Measurements from ENCODE around the gene USP12.
"Not testable (repeated sequence)": the region's sequence is repeated elsewhere in the genome, so short reads cannot be mapped to it uniquely, and the experiment has no call there.

USP12 gene

DNA sequence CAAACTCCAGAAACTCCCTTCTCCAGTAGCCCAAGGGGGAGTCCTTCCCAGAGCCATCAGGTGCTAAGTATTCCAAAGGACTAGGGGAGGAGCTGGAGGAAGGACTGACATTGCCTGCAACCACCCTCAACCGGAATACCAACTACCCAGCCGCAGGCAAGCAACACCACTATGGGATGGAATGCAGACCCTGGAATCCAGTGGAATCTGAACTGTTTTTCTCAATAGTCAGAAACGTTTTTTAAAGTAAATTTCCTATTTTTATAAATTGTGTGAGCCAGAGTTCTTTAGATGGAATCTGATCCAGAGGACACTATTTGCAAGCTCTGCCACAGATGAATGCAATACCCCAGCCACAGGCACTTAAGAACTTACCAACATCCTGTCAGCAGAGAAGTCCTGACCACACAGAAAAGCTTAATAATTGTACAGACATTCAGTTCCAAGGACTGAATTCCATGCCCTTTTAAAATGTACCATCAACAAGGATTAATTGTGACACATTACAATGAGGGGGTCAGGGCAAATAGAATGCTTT, 92.1 kb downstream of the USP12 start:
- Histone ChIP-seq H3K4me1 (ENCODE audit: control insufficient read depth, insufficient read depth, low read length) (no peaks in the 10 kb centered on the region), H3K4me3 (ENCODE audit: low read length) (no peak overlapping the region), H3K9ac (ENCODE audit: low read length) (no peak overlapping the region), H3K36me3 (ENCODE audit: control insufficient read depth, insufficient read depth, low read length) (no peaks in the 10 kb centered on the region), H3K9me3 (ENCODE audit: control insufficient read depth, low read length) (no peaks in the 10 kb centered on the region), H3K27me3 (ENCODE audit: control insufficient read depth, insufficient read depth, low read length) (no peaks in the 10 kb centered on the region)

DNA sequence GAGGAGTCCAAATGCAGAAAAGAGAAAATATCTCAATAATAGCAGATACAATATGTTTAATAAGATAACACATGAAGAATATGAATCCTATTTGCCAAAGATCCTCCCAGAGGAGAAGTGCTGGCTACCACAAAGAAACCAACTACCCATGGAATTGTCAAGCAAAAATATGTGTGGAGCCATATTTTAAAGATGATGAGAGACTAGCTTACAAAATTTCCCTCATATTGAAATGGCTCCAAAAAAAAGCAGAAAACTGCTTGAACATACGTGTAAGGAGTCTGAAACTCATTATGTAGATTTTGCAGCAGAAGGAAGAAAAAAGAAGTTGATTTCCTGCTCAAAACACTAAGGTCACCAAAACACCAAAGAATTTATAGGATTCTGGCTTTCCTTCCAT, 94.2 kb downstream of the USP12 start:
- no peaks in the 10 kb centered on the region for H3K36me3 ChIP-seq (ENCODE audit: control insufficient read depth, insufficient read depth, low read length)
- no peak overlapping the region for H3K4me3 ChIP-seq (ENCODE audit: low read length)
- no peaks in the 10 kb centered on the region for H3K27me3 ChIP-seq (ENCODE audit: control insufficient read depth, insufficient read depth, low read length)
- no peak overlapping the region for H3K9ac ChIP-seq (ENCODE audit: low read length)
- no peaks in the 10 kb centered on the region for H3K4me1 ChIP-seq (ENCODE audit: control insufficient read depth, insufficient read depth, low read length)
- no peaks in the 10 kb centered on the region for H3K9me3 ChIP-seq (ENCODE audit: control insufficient read depth, low read length)

DNA sequence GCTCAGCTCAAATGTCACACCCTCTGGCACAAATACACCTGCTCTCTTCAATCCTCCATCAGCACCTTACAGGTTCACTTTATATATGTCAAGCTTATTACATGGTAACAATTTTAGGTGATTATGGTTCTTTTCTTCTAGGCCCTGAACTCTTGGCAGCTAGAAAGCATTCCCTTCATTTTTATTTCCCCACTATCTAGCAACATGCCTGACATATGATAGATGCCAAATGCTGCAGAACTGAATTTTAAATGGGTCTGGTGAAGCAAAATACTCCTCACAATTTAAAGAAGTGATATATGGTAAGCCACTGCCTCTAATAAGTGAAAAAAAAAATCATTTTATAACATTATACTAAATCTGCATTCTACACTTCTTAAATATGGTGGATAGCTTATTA, 95.2 kb downstream of the USP12 start:
- no peaks in the 10 kb centered on the region for H3K4me1 ChIP-seq (ENCODE audit: control insufficient read depth, insufficient read depth, low read length)
- no peak overlapping the region for H3K9ac ChIP-seq (ENCODE audit: low read length)
- no peak overlapping the region for H3K4me3 ChIP-seq (ENCODE audit: low read length)
- no peaks in the 10 kb centered on the region for H3K9me3 ChIP-seq (ENCODE audit: control insufficient read depth, low read length)
- no peaks in the 10 kb centered on the region for H3K27me3 ChIP-seq (ENCODE audit: control insufficient read depth, insufficient read depth, low read length)
- no peaks in the 10 kb centered on the region for H3K36me3 ChIP-seq (ENCODE audit: control insufficient read depth, insufficient read depth, low read length)

DNA sequence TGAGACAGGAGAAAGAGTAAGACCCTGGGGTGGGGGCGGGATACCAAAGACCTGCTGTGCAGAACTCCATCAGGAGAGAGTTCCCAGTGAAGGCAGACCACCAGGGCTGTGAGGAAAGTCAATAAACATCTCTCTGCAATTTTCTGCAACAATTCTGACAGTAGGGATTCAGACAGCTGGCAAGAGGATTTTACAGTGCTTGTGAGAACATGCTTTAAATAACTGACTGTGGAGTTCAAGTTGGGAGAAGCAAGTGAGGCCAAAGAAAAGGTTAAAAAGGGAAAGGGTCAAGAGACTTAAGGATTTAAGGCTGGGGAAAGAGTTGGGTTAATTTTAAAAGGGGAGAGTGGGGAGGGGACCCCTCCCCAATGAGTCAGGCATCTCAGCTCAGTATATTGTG, 98.4 kb downstream of the USP12 start:
- H3K9ac ChIP-seq (ENCODE audit: low read length): no peak overlapping the region
- no peaks in the 10 kb centered on the region for H3K4me1 ChIP-seq (ENCODE audit: control insufficient read depth, insufficient read depth, low read length)
- H3K4me3 ChIP-seq (ENCODE audit: low read length): no peak overlapping the region
- H3K36me3 ChIP-seq (ENCODE audit: control insufficient read depth, insufficient read depth, low read length): no peaks in the 10 kb centered on the region
- no peaks in the 10 kb centered on the region for H3K9me3 ChIP-seq (ENCODE audit: control insufficient read depth, low read length)
- H3K27me3 ChIP-seq (ENCODE audit: control insufficient read depth, insufficient read depth, low read length): no peaks in the 10 kb centered on the region

DNA sequence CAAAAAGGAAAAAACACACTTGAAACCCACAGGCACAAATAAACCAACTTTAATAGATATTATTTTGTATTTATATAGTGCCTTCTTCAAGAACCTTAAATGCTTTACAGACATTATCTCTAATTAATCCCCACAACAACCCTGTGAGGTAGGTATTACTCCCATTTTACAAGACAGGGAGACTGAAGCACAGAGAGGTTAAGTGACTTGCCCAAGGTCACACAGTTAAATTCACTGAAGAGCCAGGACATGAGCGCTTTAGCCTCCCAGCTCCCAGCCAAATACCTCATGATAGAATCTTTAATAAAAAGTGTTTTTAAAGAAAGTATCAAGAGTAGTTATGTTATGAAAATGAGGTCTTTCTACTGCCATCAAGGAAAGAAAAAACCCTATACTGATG, 105.5 kb downstream of the USP12 start:
- H3K4me3 ChIP-seq (ENCODE audit: low read length); H3K4me1 ChIP-seq (ENCODE audit: control insufficient read depth, insufficient read depth, low read length); H3K36me3 ChIP-seq (ENCODE audit: control insufficient read depth, insufficient read depth, low read length); H3K27me3 ChIP-seq (ENCODE audit: control insufficient read depth, insufficient read depth, low read length); H3K9me3 ChIP-seq (ENCODE audit: control insufficient read depth, low read length); H3K9ac ChIP-seq (ENCODE audit: low read length): not testable (repeated sequence)

DNA sequence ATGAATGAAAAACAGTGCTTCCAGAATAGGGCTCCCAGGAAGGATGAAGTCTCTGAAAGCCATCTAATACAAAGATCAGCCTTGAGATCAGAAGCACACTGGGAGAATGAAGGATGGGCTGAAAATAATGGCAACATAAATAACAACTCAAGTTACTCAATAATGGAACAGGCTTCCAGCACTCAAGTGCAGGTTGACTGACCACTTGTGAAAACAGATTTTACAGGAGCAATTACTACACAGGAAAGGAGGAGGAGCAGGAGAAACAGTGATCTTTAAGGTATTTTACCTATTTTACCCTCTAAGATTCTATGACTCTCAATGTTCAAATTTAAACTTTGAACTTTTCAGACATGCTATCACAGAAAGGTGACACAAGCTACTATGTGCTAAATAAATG, 106.0 kb downstream of the USP12 start:
- no peak overlapping the region for H3K4me3 ChIP-seq (ENCODE audit: low read length)
- no peaks in the 10 kb centered on the region for H3K27me3 ChIP-seq (ENCODE audit: control insufficient read depth, insufficient read depth, low read length)
- H3K9ac ChIP-seq (ENCODE audit: low read length): no peak overlapping the region
- H3K36me3 ChIP-seq (ENCODE audit: control insufficient read depth, insufficient read depth, low read length): no peaks in the 10 kb centered on the region
- no peaks in the 10 kb centered on the region for H3K9me3 ChIP-seq (ENCODE audit: control insufficient read depth, low read length)
- H3K4me1 ChIP-seq (ENCODE audit: control insufficient read depth, insufficient read depth, low read length): no peaks in the 10 kb centered on the region

DNA sequence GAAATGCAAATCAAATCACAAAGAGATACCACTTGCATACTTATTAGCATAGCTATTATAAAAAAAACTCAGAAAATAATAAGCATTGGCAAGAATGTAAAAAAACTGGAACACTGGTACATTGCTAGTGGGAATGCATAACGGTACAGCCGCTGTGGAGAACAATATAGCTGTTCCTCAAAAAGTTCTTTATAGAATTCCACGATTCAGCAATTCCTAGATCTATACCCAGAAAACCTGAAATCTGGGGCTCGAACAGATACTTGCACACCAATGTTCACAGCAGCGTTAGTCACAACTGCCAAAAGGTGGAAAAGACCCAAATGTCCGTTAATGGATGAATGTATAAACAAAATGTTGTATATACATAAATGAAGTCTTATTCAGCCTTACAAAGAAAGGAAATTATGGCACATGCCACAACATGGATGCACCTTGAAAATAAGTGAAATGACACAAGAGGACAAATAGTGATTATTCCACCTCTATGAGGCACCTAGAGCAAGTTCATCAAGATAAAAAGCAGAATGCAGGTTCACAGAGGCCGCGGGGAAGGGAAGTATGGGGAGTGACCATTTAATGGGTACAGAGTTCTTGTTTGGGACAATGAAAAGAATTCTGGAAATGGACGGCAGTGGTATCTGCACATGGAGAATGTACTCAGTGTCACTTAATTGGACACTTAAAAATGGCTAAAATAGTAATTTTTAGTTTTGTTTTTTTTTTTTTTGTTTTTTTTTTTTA, 107.2 kb downstream of the USP12 start:
- Histone ChIP-seq H3K4me1 (ENCODE audit: control insufficient read depth, insufficient read depth, low read length) (no peaks in the 10 kb centered on the region), H3K27me3 (ENCODE audit: control insufficient read depth, insufficient read depth, low read length) (no peaks in the 10 kb centered on the region), H3K36me3 (ENCODE audit: control insufficient read depth, insufficient read depth, low read length) (no peaks in the 10 kb centered on the region), H3K9me3 (ENCODE audit: control insufficient read depth, low read length) (no peaks in the 10 kb centered on the region), H3K9ac (ENCODE audit: low read length) (no peak overlapping the region), H3K4me3 (ENCODE audit: low read length) (no peak overlapping the region)

DNA sequence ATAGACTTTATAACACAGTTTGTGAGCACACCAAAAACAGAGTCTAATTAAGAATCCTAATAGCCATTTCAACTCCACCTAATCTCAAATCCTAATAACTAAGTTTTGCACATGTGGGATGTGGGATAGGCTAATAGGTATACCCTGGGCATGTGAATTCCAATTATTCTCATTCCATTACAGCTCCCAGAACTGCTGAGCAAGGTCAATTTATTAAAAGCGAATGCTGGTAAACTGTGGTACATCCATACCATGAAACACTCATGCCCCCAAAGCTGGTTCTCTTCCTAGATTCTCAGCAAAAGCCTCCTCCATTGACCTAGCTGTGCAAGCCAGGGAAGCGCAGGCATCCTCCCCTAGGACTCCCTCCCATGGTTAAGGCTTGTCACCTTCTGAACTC, 113.8 kb downstream of the USP12 start:
- H3K4me3 ChIP-seq (ENCODE audit: low read length): no peak overlapping the region
- H3K36me3 ChIP-seq (ENCODE audit: control insufficient read depth, insufficient read depth, low read length): no peaks in the 10 kb centered on the region
- H3K9ac ChIP-seq (ENCODE audit: low read length): no peak overlapping the region
- H3K9me3 ChIP-seq (ENCODE audit: control insufficient read depth, low read length): no peaks in the 10 kb centered on the region
- no peaks in the 10 kb centered on the region for H3K4me1 ChIP-seq (ENCODE audit: control insufficient read depth, insufficient read depth, low read length)
- H3K27me3 ChIP-seq (ENCODE audit: control insufficient read depth, insufficient read depth, low read length): no peaks in the 10 kb centered on the region

DNA sequence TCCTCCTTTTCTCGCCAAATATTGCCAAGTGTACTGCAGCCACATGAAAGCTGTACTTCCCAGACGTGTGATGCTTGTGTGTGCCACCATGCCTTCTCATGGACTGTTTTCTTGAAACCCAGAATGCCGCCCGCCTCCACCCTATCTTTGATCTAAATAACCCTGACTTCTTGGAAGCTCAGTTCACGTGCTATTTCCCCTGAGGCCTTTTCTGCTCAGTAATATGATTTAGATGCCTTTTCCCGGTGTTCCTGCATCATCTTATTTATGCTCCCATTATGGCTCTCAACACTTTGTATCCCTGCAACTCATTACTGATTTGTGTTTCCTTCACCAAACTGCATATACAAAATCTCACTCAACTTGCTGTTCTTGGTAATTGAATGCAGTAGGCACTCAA, 116.1 kb downstream of the USP12 start:
- H3K9me3 ChIP-seq (ENCODE audit: control insufficient read depth, low read length): no peaks in the 10 kb centered on the region
- no peak overlapping the region for H3K9ac ChIP-seq (ENCODE audit: low read length)
- H3K36me3 ChIP-seq (ENCODE audit: control insufficient read depth, insufficient read depth, low read length): no peaks in the 10 kb centered on the region
- H3K4me1 ChIP-seq (ENCODE audit: control insufficient read depth, insufficient read depth, low read length): no peaks in the 10 kb centered on the region
- H3K27me3 ChIP-seq (ENCODE audit: control insufficient read depth, insufficient read depth, low read length): no peaks in the 10 kb centered on the region
- H3K4me3 ChIP-seq (ENCODE audit: low read length): no peak overlapping the region

DNA sequence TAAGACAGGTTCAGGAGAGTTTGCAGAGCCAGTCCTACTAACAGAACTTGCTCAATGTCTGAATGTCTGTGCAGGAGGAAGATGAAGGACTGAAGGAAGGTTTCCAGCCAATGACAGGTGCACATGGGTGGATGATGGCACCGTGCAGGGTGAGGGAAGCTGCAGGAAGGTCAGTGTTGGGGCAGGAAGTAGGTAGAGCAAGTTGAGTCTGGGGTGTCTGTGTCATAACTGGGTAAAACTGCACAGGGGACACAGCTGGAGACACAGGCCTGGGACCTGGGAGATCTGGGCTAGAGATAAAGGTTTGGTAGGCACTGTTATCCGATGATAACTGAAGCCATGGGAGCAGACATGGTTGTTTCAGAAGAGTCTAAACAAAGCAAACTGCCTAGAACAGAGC, 116.9 kb downstream of the USP12 start:
- no peaks in the 10 kb centered on the region for H3K9me3 ChIP-seq (ENCODE audit: control insufficient read depth, low read length)
- no peaks in the 10 kb centered on the region for H3K27me3 ChIP-seq (ENCODE audit: control insufficient read depth, insufficient read depth, low read length)
- H3K9ac ChIP-seq (ENCODE audit: low read length): no peak overlapping the region
- H3K4me1 ChIP-seq (ENCODE audit: control insufficient read depth, insufficient read depth, low read length): no peaks in the 10 kb centered on the region
- H3K4me3 ChIP-seq (ENCODE audit: low read length): no peak overlapping the region
- no peaks in the 10 kb centered on the region for H3K36me3 ChIP-seq (ENCODE audit: control insufficient read depth, insufficient read depth, low read length)

DNA sequence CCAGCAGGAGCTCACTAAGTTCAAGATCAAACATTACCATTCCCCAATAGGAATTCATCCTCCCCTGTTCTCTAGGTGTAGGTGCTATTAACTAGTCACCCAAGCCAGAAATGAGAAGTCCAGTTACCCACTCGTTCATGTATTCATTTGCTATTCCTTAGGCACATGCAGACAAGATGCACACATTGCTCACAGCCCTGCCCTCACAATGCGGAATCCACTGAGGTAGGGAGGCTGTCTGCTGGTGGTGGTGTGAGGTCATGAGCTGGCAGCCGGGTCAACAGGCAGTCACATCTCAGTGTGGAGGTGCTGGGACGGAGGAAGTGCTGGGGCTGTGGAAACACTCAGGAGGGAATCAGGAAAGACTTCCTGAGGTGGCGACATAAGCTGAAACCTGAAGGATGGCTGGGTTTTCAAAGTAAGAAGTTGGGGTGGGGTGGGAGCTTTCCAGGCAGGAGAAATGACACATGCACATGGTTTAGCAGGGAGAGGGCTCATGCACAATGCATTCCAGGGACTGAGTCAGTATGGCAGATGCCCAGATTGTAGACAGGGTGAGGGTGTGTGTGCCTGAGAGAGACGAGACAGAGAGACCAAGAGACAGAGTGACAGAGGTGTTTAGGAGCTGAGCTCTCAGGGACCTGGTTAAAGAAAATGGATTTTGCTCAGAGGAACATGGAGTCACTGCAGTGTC, 117.6 kb downstream of the USP12 start:
- Histone ChIP-seq H3K9ac (ENCODE audit: low read length) (no peak overlapping the region), H3K9me3 (ENCODE audit: control insufficient read depth, low read length) (no peaks in the 10 kb centered on the region), H3K27me3 (ENCODE audit: control insufficient read depth, insufficient read depth, low read length) (no peaks in the 10 kb centered on the region), H3K4me3 (ENCODE audit: low read length) (no peak overlapping the region), H3K4me1 (ENCODE audit: control insufficient read depth, insufficient read depth, low read length) (no peaks in the 10 kb centered on the region), H3K36me3 (ENCODE audit: control insufficient read depth, insufficient read depth, low read length) (no peaks in the 10 kb centered on the region)

DNA sequence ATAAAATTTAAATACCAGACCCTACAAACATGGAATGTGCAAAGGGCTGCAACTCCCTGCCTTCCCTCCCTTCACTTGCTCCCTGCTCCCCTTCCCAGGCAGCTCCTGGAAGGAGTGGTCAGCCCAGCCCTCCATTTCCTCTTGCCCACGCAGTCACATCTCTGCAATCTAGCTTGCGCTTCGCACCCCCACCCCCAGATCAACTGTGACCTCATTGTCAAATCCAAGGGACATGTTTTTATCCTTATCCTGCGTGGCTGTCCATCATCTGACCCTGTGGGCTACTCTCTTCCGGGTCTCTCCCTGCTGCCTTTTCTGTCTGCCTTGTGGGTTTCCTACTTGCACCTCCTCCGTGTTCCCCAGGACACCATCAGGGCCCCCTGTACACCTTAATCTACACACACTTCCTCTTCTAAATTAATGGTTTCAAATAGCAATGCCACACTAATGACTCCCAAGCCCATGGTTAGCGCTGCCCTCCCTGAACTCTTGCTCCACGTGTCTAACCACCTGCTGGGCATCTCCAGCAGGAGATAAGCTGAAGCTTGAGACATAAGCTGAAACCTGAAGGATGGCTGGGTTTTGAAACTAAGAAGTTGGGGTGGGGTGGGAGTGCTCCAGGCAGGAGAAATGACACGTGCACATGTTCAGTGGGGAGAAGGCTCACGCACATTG, 118.3 kb downstream of the USP12 start:
- no peak overlapping the region for H3K9ac ChIP-seq (ENCODE audit: low read length)
- H3K36me3 ChIP-seq (ENCODE audit: control insufficient read depth, insufficient read depth, low read length): no peaks in the 10 kb centered on the region
- no peaks in the 10 kb centered on the region for H3K4me1 ChIP-seq (ENCODE audit: control insufficient read depth, insufficient read depth, low read length)
- H3K4me3 ChIP-seq (ENCODE audit: low read length): no peak overlapping the region
- no peaks in the 10 kb centered on the region for H3K9me3 ChIP-seq (ENCODE audit: control insufficient read depth, low read length)
- H3K27me3 ChIP-seq (ENCODE audit: control insufficient read depth, insufficient read depth, low read length): no peaks in the 10 kb centered on the region

Data from mucosa of stomach (tissue), 1 donor.